ENCODE measurements around the gene CHCHD6.

- TF ChIP-seq POLR2A (IDR thresholded peaks at IDR 0.05; ENCODE audit: low read length) (no peak), GATA1 (IDR thresholded peaks at IDR 0.05; ENCODE audit: low read depth, low read length) (no peak)
These were observed 221.6 kb downstream of the CHCHD6 start for GRCh38 chr3:126925411-126926171.

Measured in erythroblast (primary cell).